Ureter (tissue), 1 donor: ENCODE data around the gene PRKCB. TPM values are rescaled to one million over a fixed set of nuclear protein-coding genes. Genes with fewer than 3 reads are reported as not detected.
"Not testable (repeated sequence)": the region's sequence is repeated elsewhere in the genome, so short reads cannot be mapped to it uniquely, and the experiment has no call there.

Experiments
- DNase-seq: peaks from one replicate; pipeline ENCODE4 v3.0.0-alpha.2; 2020; ENCODE audit warnings: low spot score
- total RNA-seq: library from RNA; stranded (reverse); gene quantifications from one replicate; pipeline ENCODE4 v1.2.4, GENCODE V29; 2023
- donor health status: DM: yes; HTN: yes; CAD: no.

Gene PRKCB
- total RNA-seq, 1 donor from 2014 or later = 14.3 TPM

GRCh38 chr16:24130494-24131085, 294.8 kb downstream of the PRKCB start:
- DNase-seq = no peak

GRCh38 chr16:24131294-24131693, 295.5 kb downstream of the PRKCB start:
- no peak for DNase-seq

GRCh38 chr16:24132048-24132796, 296.4 kb downstream of the PRKCB start:
- no peak for DNase-seq

- DNase-seq = no peak
These were observed 297.0 kb downstream of the PRKCB start for GRCh38 chr16:24132797-24133155.

DNA sequence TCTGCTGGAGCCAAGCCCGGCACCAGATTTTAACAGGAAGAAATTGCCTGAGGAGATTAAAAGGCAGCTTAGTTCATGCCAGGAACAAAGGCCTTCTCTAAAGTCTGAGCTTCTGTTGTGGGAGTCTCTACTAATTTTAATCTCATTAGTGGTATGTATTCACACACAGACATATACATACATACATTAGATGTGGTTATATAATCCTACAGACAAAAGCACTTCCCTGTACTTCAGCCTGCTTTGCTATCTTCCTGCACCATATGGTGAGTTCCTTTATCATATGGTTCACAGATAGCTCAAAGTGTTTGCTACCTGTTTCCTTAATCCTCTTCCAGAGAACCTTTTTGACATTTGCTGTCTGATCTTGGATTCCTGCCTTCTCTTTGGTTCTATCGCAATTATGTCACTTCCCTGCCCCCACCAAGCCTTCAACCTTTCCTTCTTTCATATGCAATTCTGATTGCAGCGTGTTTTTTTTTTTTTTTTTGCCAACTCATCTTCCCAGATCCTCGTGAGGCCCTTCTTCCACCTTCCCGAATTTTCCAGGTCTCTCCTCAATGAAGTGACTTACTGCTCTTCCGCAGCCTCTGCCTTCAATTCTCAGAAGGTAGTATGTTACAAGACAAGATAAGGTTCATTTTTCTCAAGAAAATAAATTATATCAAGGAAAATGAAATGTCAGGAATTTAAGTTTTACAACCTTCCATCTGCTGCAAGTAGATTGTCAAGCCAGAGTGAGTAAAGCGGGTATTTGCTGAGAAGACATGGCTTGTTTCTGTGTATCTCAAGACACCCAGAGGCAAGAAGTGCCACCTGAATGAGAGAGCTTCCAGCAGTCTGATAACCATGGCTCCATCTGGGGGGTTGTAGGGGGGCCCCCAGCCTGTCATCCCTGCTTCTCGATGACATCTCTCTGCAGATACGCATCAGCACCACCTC, 300.1 kb downstream of the PRKCB start:
- DNase-seq = no peak

DNA sequence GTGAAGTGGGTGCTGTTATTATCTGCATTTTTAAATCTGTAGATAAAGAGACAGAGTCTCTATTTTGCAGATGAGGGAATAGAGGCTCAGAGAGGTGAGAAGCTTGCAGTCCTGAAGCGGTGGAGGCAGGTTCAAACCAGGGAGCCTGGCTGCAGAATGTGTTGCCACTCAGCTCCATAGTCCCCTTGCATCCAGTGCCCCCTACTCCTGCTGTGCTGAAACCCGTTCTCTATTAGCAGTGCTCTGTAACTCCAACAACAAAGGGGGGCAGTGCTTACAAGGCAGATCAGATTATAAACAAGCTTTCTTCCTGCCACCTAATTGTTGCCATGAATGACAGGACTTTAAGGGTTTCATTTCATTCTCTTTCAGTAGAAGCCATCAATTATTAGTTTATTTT, 302.2 kb downstream of the PRKCB start:
- DNase-seq = no peak

DNA sequence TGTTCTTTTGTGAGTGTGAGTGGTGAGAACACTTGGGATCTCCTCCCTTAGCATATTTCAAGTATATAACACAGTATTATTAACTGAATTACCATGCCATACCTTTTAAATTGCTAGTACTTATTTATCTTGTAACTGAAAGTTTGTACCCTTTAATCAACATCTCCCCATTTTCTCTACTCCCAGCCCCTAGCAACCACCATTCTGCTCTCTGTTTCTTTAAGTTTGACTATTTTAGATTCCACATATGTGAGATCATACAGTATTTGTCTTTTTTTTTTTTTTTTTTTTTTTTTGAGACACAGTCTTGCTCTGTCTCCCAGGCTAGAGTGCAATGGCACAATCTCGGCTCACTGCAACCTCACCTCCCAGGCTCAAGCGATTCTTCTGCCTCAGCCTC, 302.8 kb downstream of the PRKCB start:
- no peak for DNase-seq

GRCh38 chr16:24139282-24139681, 303.5 kb downstream of the PRKCB start:
- DNase-seq = no peak

DNA sequence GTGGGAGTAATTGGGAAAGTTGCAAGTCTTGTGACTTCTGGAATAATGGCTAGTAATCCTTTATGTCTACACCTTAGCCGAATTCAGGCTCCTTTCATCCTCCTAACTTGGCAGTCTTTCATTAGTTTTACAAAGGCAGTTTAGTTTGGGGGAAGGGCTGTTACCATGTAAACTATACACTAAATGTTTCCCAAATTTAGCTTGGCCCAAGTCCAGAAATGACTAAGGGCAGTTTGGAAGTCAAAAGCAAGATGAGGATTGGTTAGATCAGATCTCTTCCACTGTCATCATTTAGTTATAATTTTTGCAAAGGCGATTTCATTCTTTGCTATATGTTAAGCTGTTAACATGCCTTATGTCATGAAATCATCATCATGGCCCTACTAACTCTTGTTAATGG, 304.9 kb downstream of the PRKCB start:
- no peak for DNase-seq

GRCh38 chr16:24141466-24141865, 305.7 kb downstream of the PRKCB start:
- no peak for DNase-seq

GRCh38 chr16:24141917-24142316, 306.1 kb downstream of the PRKCB start:
- no peak for DNase-seq

GRCh38 chr16:24145927-24146326, 310.1 kb downstream of the PRKCB start:
- DNase-seq = no peak

- DNase-seq = no peak
These were observed 310.7 kb downstream of the PRKCB start for GRCh38 chr16:24146518-24146917.

GRCh38 chr16:24149102-24149501, 313.3 kb downstream of the PRKCB start:
- DNase-seq = no peak

DNA sequence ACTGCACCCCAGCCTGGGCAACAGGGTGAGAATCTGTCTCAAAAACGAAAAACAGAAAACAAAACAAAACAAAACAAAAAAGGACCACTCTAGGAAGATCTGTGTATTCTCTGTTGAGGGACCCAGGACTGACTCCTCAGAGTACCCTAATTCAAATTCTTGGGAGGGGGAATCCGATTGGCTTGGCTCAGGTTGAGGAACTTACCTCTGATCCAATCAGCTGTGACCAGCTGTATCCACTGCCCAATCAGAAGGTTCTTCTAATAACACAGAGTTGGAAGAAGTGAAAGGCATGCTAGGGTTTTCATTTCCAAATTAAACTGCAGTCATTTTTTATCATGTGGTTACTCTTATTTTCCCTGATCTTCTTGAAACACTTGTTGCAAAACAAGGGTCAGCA, 314.5 kb downstream of the PRKCB start:
- no peak for DNase-seq

GRCh38 chr16:24151482-24151939, 315.7 kb downstream of the PRKCB start:
- DNase-seq = no peak

- DNase-seq = not testable (repeated sequence)
These were observed 316.3 kb downstream of the PRKCB start for GRCh38 chr16:24152048-24152447.

DNA sequence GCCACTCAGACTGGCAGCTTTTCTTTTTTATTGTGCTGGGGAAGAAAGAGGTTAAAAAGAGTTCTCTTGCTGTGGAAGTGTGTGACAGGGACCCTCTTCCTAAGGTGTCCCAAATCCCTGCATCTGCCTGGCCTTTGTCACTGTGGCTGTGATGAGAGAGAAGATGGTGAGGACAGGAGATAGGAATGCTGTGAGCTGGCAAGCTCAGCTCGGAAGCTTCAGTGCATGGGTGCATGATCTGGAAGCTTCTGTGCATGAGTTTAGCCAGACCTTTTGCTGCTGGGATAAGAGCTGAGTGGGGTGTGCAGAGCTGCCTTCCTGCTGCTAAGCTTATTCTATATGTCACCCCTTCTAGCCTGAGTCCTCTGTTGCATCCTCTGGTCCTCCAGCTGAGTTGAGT, 317.0 kb downstream of the PRKCB start:
- DNase-seq = no peak

DNA sequence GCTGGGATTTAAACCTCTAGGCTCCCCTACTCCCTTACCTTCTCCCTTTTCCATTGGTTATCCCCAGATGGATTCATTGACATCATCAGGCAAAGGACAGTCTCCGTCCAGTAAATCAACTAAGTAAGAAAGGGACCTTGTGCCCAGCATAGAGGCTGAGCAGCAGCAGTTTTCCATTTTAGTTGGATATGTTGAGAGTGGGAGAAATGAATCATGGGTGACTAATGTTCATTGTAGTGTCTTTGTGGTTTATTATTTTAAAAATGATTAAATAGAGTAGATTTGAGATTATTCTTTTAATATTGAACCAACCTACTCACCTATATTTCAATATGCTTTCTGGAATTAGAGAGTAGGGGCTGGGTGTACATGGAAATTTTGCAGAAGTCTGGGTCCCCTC, 321.0 kb downstream of the PRKCB start:
- no peak for DNase-seq

- DNase-seq = no peak
These were observed 328.2 kb downstream of the PRKCB start for GRCh38 chr16:24163935-24164334.

- DNase-seq = no peak
These were observed 328.6 kb downstream of the PRKCB start for GRCh38 chr16:24164416-24164815.

DNA sequence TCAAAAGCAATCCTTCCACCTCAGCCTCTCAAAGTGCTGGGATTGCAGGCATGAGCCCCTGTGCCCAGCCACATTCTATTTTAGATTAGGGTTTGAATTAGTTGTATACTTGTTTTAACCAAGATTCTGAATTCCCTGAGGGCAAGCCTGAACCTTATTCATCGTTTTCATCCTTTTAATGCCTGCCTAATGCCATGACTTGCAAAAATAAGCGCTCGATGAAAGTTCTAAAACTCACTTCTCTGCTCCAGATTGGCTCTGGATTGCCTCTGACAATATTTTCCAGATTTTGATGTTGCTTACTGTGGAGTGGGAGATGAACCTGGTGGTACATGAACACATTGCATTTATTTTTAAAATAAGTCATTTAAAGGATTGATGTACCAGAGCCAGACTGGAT, 329.5 kb downstream of the PRKCB start:
- no peak for DNase-seq
